NT2/D1 (cell line): ENCODE measurements around the gene CHRNE.

Experiments used
- SUZ12 ChIP-seq: IDR thresholded peaks from 2 replicates; pipeline ENCODE4 v1.6.1; 2011; ENCODE audit not compliant: insufficient read length, insufficient read depth; ENCODE audit errors: extremely low read depth
- YY1 ChIP-seq: IDR thresholded peaks from 2 replicates; pipeline ENCODE4 v1.6.1; 2011; ENCODE audit not compliant: insufficient read length, insufficient read depth

DNA sequence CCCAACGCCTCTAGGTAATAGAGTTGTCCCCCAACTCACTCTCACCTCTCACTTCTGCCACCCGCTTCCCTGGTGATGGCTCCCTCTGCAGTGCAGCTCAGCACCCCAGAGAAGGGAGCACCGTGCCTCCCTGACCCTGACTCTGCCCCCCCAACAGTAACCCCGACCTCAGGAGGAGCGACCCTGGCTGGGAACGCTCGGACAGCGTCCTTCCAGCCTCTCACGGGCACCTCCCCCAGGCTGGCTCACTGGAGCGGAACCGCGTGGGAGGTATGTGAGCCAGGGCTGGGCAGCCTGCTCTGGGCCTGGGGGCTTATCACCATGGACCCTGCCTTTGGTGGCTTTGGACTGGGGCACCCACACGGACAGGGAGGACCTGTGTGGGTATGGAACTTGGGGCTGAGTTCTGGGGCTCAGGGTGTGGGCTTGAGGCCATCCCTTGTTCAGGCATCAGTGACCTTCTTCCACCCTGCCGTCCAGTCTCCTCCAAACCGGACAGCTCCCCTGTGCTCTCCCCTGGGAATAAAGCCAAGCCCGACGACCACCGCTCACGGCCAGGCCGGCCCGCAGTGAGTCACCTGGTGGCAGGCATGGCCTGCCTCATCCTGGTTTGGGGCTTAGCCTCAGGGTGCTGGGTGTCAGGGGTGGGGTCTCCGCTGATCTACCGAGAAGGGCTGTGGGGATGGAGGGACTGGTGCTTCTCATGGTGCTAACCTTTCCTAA lies 10.2 kb downstream of the CHRNE start:
- TF ChIP-seq YY1 (no peak), SUZ12 (no peak)
